IMR-90 (cell line): ENCODE measurements around the gene PSD2. TPM values are rescaled to one million over a fixed set of nuclear protein-coding genes. Genes with fewer than 3 reads are reported as not detected.

Experiments
- ATAC-seq: fragments of 200-7000 bp; cut with Tn5 transposase; 2 replicates; pipeline ENCODE4 v1.9.1; 2020; ENCODE audit warnings: low read depth, mild to moderate bottlenecking, moderate library complexity
- BruUV-seq: library from RNA; stranded (reverse); fragments of 400-500 nt; replicated peaks from 2 replicates; lab custom pipeline; 2021; lab: Mats Ljungman, UMichigan
- CTCF ChIA-PET: fragments of 300-600 bp; formaldehyde crosslinking; extraction: SDS; loops from one replicate; lab custom pipeline; 2021; ENCODE audit warnings: antibody characterized with exemption; lab: Yijun Ruan, JAX
- POLR2A ChIA-PET: fragments of 300-600 bp; sonication (Branson Sonifier 250); formaldehyde crosslinking; loops from one replicate; lab custom pipeline; 2022; ENCODE audit warnings: antibody characterized with exemption; ENCODE audit not compliant: unreplicated experiment; lab: Charles Lee
- DNase-seq: peaks from one replicate; pipeline ENCODE4 v3.0.0; 2013
- H2AFZ ChIP-seq: replicated peaks from 2 replicates; pipeline ENCODE3; 2013; ENCODE audit warnings: low read length, mild to moderate bottlenecking; ENCODE audit not compliant: poor library complexity
- H2AK5ac ChIP-seq: 2 replicates; pipeline ENCODE4 v1.6.1; 2013; ENCODE audit warnings: low read depth, low read length, inconsistent platforms
- H2AK9ac ChIP-seq: replicated peaks from 2 replicates; pipeline ENCODE3; 2013; ENCODE audit warnings: mild to moderate bottlenecking, low read depth, low read length, moderate library complexity; ENCODE audit not compliant: poor library complexity
- H2BK120ac ChIP-seq: 2 replicates; pipeline ENCODE4 v1.6.1; 2013; ENCODE audit warnings: low read depth, low read length, inconsistent platforms
- H2BK15ac ChIP-seq: 3 replicates; pipeline ENCODE4 v1.6.1; 2013; ENCODE audit warnings: low read depth, low read length, inconsistent platforms
- H2BK20ac ChIP-seq: 2 replicates; pipeline ENCODE4 v1.6.1; 2013; ENCODE audit warnings: low read depth, mild to moderate bottlenecking, inconsistent platforms, low read length, moderate library complexity
- H2BK5ac ChIP-seq: 2 replicates; pipeline ENCODE4 v1.6.1; 2013; ENCODE audit warnings: mild to moderate bottlenecking, low read depth, low read length, inconsistent platforms; ENCODE audit not compliant: poor library complexity, severe bottlenecking
- H3K14ac ChIP-seq: replicated peaks from 2 replicates; pipeline ENCODE4 v1.6.1; 2013; ENCODE audit warnings: low read depth, low read length, inconsistent platforms
- H3K18ac ChIP-seq: 2 replicates; pipeline ENCODE4 v1.6.1; 2013; ENCODE audit warnings: low read depth, low read length, control low read depth
- H3K23ac ChIP-seq: 2 replicates; pipeline ENCODE4 v1.6.1; 2013; ENCODE audit warnings: low read depth, low read length, inconsistent platforms
- H3K27ac ChIP-seq: 2 replicates; pipeline ENCODE4 v1.5.1; 2013; ENCODE audit warnings: mild to moderate bottlenecking, control low read depth, low read length; ENCODE audit not compliant: insufficient read depth
- H3K27me3 ChIP-seq: 2 replicates; pipeline ENCODE4 v1.6.1; 2013; ENCODE audit warnings: low read length; ENCODE audit not compliant: control insufficient read depth, insufficient read depth
- H3K36me3 ChIP-seq: 2 replicates; pipeline ENCODE4 v1.6.1; 2013; ENCODE audit warnings: low read length, mixed read lengths; ENCODE audit not compliant: control insufficient read depth, insufficient read depth
- H3K4ac ChIP-seq: 2 replicates; pipeline ENCODE4 v1.6.1; 2013; ENCODE audit warnings: low read depth, low read length, inconsistent platforms
- H3K4me1 ChIP-seq: 2 replicates; pipeline ENCODE4 v1.6.1; 2013; ENCODE audit warnings: low read length, mixed read lengths; ENCODE audit not compliant: control insufficient read depth, insufficient read depth
- H3K4me2 ChIP-seq: 2 replicates; pipeline ENCODE4 v1.6.1; 2013; ENCODE audit warnings: low read depth, mild to moderate bottlenecking, control low read depth, low read length, moderate library complexity
- H3K4me3 ChIP-seq: 2 replicates; pipeline ENCODE4 v1.5.1; 2013; ENCODE audit warnings: low read depth, mild to moderate bottlenecking, control low read depth, low read length, moderate library complexity; ENCODE audit not compliant: insufficient read depth
- H3K56ac ChIP-seq: 2 replicates; pipeline ENCODE4 v1.6.1; 2013; ENCODE audit warnings: low read length, inconsistent platforms; ENCODE audit not compliant: insufficient read depth; ENCODE audit errors: extremely low read depth
- H3K79me1 ChIP-seq, 2 experiments: 2 replicates each; pipeline ENCODE4 v1.6.1; 2013; ENCODE audit warnings: low read length in 2 of 2, inconsistent platforms in 1 of 2, low read depth in 1 of 2
- H3K9ac ChIP-seq: 2 replicates; pipeline ENCODE4 v1.6.1; 2013; ENCODE audit warnings: low read depth, low read length, control low read depth
- H3K9me1 ChIP-seq: 2 replicates; pipeline ENCODE4 v1.6.1; 2013; ENCODE audit warnings: low read length, inconsistent platforms; ENCODE audit not compliant: insufficient read depth
- H3K9me3 ChIP-seq: 2 replicates; pipeline ENCODE4 v1.6.1; 2013; ENCODE audit warnings: low read length; ENCODE audit not compliant: control insufficient read depth, insufficient read depth
- H4K20me1 ChIP-seq: 2 replicates; pipeline ENCODE4 v1.6.1; 2013; ENCODE audit warnings: low read length, inconsistent platforms; ENCODE audit not compliant: insufficient read depth
- H4K5ac ChIP-seq: 2 replicates; pipeline ENCODE4 v1.6.1; 2013; ENCODE audit warnings: mild to moderate bottlenecking, low read depth, low read length, control low read depth
- H4K8ac ChIP-seq, 2 experiments: 2 replicates each; pipeline ENCODE4 v1.6.1; 2013; ENCODE audit warnings: low read depth in 2 of 2, low read length in 2 of 2, control low read depth in 1 of 2, inconsistent platforms in 1 of 2
- H4K91ac ChIP-seq: 2 replicates; pipeline ENCODE4 v1.6.1; 2013; ENCODE audit warnings: low read depth, low read length, inconsistent platforms; ENCODE audit not compliant: insufficient read depth
- BHLHE40 ChIP-seq: fragments of 150-350 bp; IDR thresholded peaks from 2 replicates; pipeline ENCODE4 v1.6.1; 2016; ENCODE audit warnings: mild to moderate bottlenecking, low read depth, low read length
- CEBPB ChIP-seq: IDR thresholded peaks from 2 replicates; pipeline ENCODE4 v1.6.1; 2012; ENCODE audit warnings: low read depth, low read length, improper control_type of control experiment
- CHD1 ChIP-seq: IDR thresholded peaks from 2 replicates; pipeline ENCODE4 v1.6.1; 2012; ENCODE audit warnings: low read depth, low read length, improper control_type of control experiment
- FOS ChIP-seq: fragments of 150-350 bp; IDR thresholded peaks from 2 replicates; pipeline ENCODE4 v1.6.1; 2016; ENCODE audit warnings: low read depth, low read length
- MAZ ChIP-seq: IDR thresholded peaks from 2 replicates; pipeline ENCODE4 v1.6.1; 2012; ENCODE audit warnings: low read depth, mild to moderate bottlenecking, low read length, improper control_type of control experiment, moderate library complexity, borderline replicate concordance
- RAD21 ChIP-seq: IDR thresholded peaks from 2 replicates; pipeline ENCODE4 v1.6.1; 2012; ENCODE audit warnings: low read length, improper control_type of control experiment
- USF2 ChIP-seq: fragments of 150-350 bp; IDR thresholded peaks from 2 replicates; pipeline ENCODE4 v1.6.1; 2017; ENCODE audit warnings: mild to moderate bottlenecking, antibody characterized with exemption, low read length, low read depth
- WGBS, 2 experiments: methylation state at CpG; one replicate each; pipeline versions ENCODE4 v1.1.5 to v1.1.7; 2013; ENCODE audit warnings: missing lambda C conversion rate in 2 of 2; ENCODE audit not compliant: insufficient read length in 1 of 2; ENCODE audit errors: extremely low coverage in 2 of 2; 5-methylcytosine and 5-hydroxymethylcytosine counted together
- dilution Hi-C: fragments of 300-500 bp; cut with HindIII; formaldehyde crosslinking; loops from one replicate; pipeline ENCODE4 v1.14.3; 2018; ENCODE audit warnings: low sequenced_read_pairs; ENCODE audit not compliant: unreplicated experiment
- in situ Hi-C: fragments of 300-500 bp; cut with MboI; formaldehyde crosslinking; loops from 3 replicates; pipeline ENCODE4 v1.14.3; 2019; ENCODE audit warnings: low sequenced_read_pairs, inconsistent platforms, mixed read lengths
- intact Hi-C: fragments of 100-400 bp; cut with micrococcal nuclease; formaldehyde crosslinking; loops from 2 replicates; pipeline ENCODE4 v1.10.0; 2022
- polyA plus RNA-seq, 3 experiments: library from polyadenylated mRNA; depleted of rRNA; stranded (reverse); fragments of >200 nt; gene quantifications; 2 replicates each; pipeline ENCODE4 v1.2.3, GENCODE V29; 2012; ENCODE audit warnings: low replicate concordance in 1 of 3
- total RNA-seq: library from RNA; depleted of rRNA; stranded (reverse); fragments of >200 nt; gene quantifications from 2 replicates; pipeline ENCODE4 v1.2.3, GENCODE V29; 2012

The PSD2 gene
- total and polyA plus RNA-seq, 2 of the 4 experiments (the other 2 are of a cell fraction): 0.05 TPM; not detected in 1

- Histone ChIP-seq H3K4me2 (peak overlapping the region; percentile 56), H3K4me1 (peaks cover 32% of the 10 kb centered on the region), H2AK9ac (no peak overlapping the region), H3K36me3 (no peaks in the 10 kb centered on the region), H4K91ac (no peak overlapping the region), H4K5ac (peak overlapping the region; percentile 12), H4K20me1 (0 out of 2 replicates have a peak, but pooled peaks cover 3% of the 10 kb centered on the region), H3K9me1 (peaks cover 16% of the 10 kb centered on the region), H3K9ac (no peak overlapping the region), H4K8ac (peak overlapping the region; percentile 22 to 47; a peak in 2 of 4 replicates), H2BK20ac (no peak overlapping the region), H2BK5ac (no peak overlapping the region), H3K56ac (no peak overlapping the region), H3K14ac (no peak overlapping the region), H3K18ac (no peak overlapping the region; the same call in 1 of the 2 replicates), H2AFZ (peak overlapping the region; percentile 73), H3K79me1 (no peaks in the 10 kb centered on the region), H2BK15ac (no peak overlapping the region), H3K4me3 (peak overlapping the region; percentile 14; the same call in 1 of the 2 replicates), H3K27me3 (peaks cover 7% of the 10 kb centered on the region; the same call in 1 of the 2 replicates), H3K9me3 (no peaks in the 10 kb centered on the region), H3K27ac (no peak overlapping the region), H3K23ac (0 out of 2 replicates have a peak overlapping the region, but pooled peaks have one; percentile 42), H2BK120ac (no peak overlapping the region), H2AK5ac (no peak overlapping the region), H3K4ac (0 out of 2 replicates have a peak overlapping the region, but pooled peaks have one; percentile 7)
- dilution Hi-C loops: no loop called here
- ChIA-PET POLR2A (no interaction called here), CTCF (interaction anchor here (0.7 to 2.5 kb wide), 2 partner anchors 14 to 18 kb away, joined by 3 to 9 read pairs; no protein-coding TSS in a partner anchor)
- 14% methylated on average over 24 of the region's 60 CpGs; no CpG with 5 or more reads in 1 of the 2 experiments for WGBS, 2 experiments
- in situ Hi-C loops: no loop called here
- TF ChIP-seq CEBPB (no peak), MAZ (peak; percentile 80; the same call in 1 of the 2 replicates), RAD21 (peak; percentile 12; the same call in 1 of the 2 replicates), CHD1 (no peak; the same call in 1 of the 2 replicates), FOS (peak; percentile 14; the same call in 1 of the 2 replicates), BHLHE40 (peak; percentile 94), USF2 (peak; percentile 82)
- intact Hi-C loops: no loop called here
- ATAC-seq (peak; percentile 4; the same call in 1 of the 2 replicates), DNase-seq (peak; percentile 81)
- BruUV-seq: no TSS peak
These were observed 47.8 kb upstream of the PSD2 start for GRCh38 chr5:139747583-139748504.
